Neural cell (in vitro differentiated cells): ENCODE measurements around the gene DTYMK. TPM values are rescaled to one million over a fixed set of nuclear protein-coding genes. Genes with fewer than 3 reads are reported as not detected.
A peak's percentile ranks its signal among the peaks of the same experiment; 100 is the strongest.

ENCODE experiments used
- H2AFZ ChIP-seq: fragments of 200-600, 300-800 bp; sonication (generic), shearing (Covaris generic); 2 replicates; pipeline ENCODE4 v1.6.0; 2014; ENCODE audit warnings: low read depth, mild to moderate bottlenecking, antibody characterized with exemption, low read length, moderate library complexity
- H3F3A ChIP-seq: fragments of 200-600 bp; shearing (Covaris generic); 2 replicates; pipeline ENCODE4 v1.6.1; 2016; ENCODE audit warnings: mild to moderate bottlenecking, moderate library complexity, mixed read lengths, antibody characterized with exemption, low read length; ENCODE audit not compliant: insufficient read depth, poor library complexity, severe bottlenecking
- H3K27ac ChIP-seq: fragments of 200-600, 300-800 bp; sonication (generic), shearing (Covaris generic); 2 replicates; pipeline ENCODE4 v1.5.1; 2014; ENCODE audit warnings: mild to moderate bottlenecking, low read length, moderate library complexity
- H3K27me3 ChIP-seq: fragments of 300-800, 200-600 bp; sonication (generic), shearing (Covaris generic); 2 replicates; pipeline ENCODE4 v1.6.0; 2014; ENCODE audit warnings: mild to moderate bottlenecking, low read depth, low read length, moderate library complexity; ENCODE audit not compliant: insufficient read depth
- H3K36me3 ChIP-seq: fragments of 300-800, 200-600 bp; sonication (generic), shearing (Covaris generic); 2 replicates; pipeline ENCODE4 v1.5.1; 2014; ENCODE audit warnings: mild to moderate bottlenecking, antibody characterized with exemption, low read length, moderate library complexity; ENCODE audit not compliant: insufficient read depth
- H3K4me2 ChIP-seq: fragments of 300-800, 200-600 bp; sonication (generic), shearing (Covaris generic); 2 replicates; pipeline ENCODE4 v1.6.0; 2014; ENCODE audit warnings: mild to moderate bottlenecking, low read length
- H3K4me3 ChIP-seq: fragments of 300-800, 200-600 bp; sonication (generic), shearing (Covaris generic); 2 replicates; pipeline ENCODE4 v1.5.1; 2014; ENCODE audit warnings: mild to moderate bottlenecking, low read length, moderate library complexity
- H3K79me2 ChIP-seq: fragments of 200-600 bp; shearing (Covaris generic); replicated peaks from 2 replicates; pipeline ENCODE4 v1.6.0; 2014; ENCODE audit warnings: mild to moderate bottlenecking, low read length, moderate library complexity; ENCODE audit not compliant: insufficient read depth
- H3K9ac ChIP-seq: fragments of 300-800, 200-600 bp; sonication (generic), shearing (Covaris generic); 2 replicates; pipeline ENCODE4 v1.6.1; 2016; ENCODE audit warnings: mild to moderate bottlenecking, low read length, mixed read lengths
- H3K9me2 ChIP-seq: fragments of 200-600 bp; shearing (Covaris generic); 2 replicates; pipeline ENCODE4 v1.6.1; 2016; ENCODE audit warnings: mild to moderate bottlenecking, low read length, mixed read lengths; ENCODE audit not compliant: insufficient read depth
- H3K9me3 ChIP-seq: fragments of 200-600, 300-800 bp; sonication (generic), shearing (Covaris generic); 2 replicates; pipeline ENCODE4 v1.6.1; 2016; ENCODE audit warnings: mild to moderate bottlenecking, mixed run types, low read length, moderate library complexity, mixed read lengths
- H4K20me1 ChIP-seq: fragments of 200-600 bp; shearing (Covaris generic); 2 replicates; pipeline ENCODE4 v1.6.1; 2016; ENCODE audit warnings: mild to moderate bottlenecking, mixed run types; ENCODE audit not compliant: insufficient read depth
- CTCF ChIP-seq: fragments of 450-650 bp; IDR thresholded peaks from 2 replicates; pipeline ENCODE4 v1.5.1; 2014; ENCODE audit warnings: antibody characterized with exemption, mild to moderate bottlenecking, moderate library complexity; ENCODE audit not compliant: poor library complexity, severe bottlenecking
- EP300 ChIP-seq: fragments of 450-650 bp; conservative IDR thresholded peaks from 2 replicates; pipeline ENCODE4 v1.6.1; 2014; ENCODE audit warnings: antibody characterized with exemption, mild to moderate bottlenecking, moderate library complexity; ENCODE audit not compliant: poor library complexity, severe bottlenecking
- EZH2 ChIP-seq: fragments of 200-600, 300-800 bp; shearing (Covaris generic), sonication (generic); IDR thresholded peaks from 2 replicates; pipeline ENCODE4 v1.6.1; 2014; ENCODE audit warnings: antibody characterized with exemption, low read length, borderline replicate concordance, mild to moderate bottlenecking; ENCODE audit not compliant: insufficient read depth, poor library complexity, severe bottlenecking
- MXI1 ChIP-seq: fragments of 450-650 bp; conservative IDR thresholded peaks from 2 replicates; pipeline ENCODE4 v1.6.1; 2014; ENCODE audit warnings: antibody characterized with exemption, mild to moderate bottlenecking; ENCODE audit not compliant: poor library complexity, severe bottlenecking
- POLR2AphosphoS5 ChIP-seq: IDR thresholded peaks from 2 replicates; pipeline ENCODE4 v1.6.1; 2012
- RAD21 ChIP-seq: fragments of 450-650 bp; conservative IDR thresholded peaks from 2 replicates; pipeline ENCODE4 v1.6.1; 2014; ENCODE audit warnings: antibody characterized with exemption, mild to moderate bottlenecking, moderate library complexity
- REST ChIP-seq: IDR thresholded peaks from 2 replicates; pipeline ENCODE4 v1.6.1; 2012; ENCODE audit warnings: borderline replicate concordance
- SMC3 ChIP-seq: fragments of 450-650 bp; conservative IDR thresholded peaks from 2 replicates; pipeline ENCODE4 v1.6.1; 2014; ENCODE audit warnings: antibody characterized with exemption, mild to moderate bottlenecking, moderate library complexity; ENCODE audit not compliant: poor library complexity
- TAF1 ChIP-seq: IDR thresholded peaks from 2 replicates; pipeline ENCODE4 v1.6.1; 2012; ENCODE audit warnings: low read depth
- polyA plus RNA-seq: library from polyadenylated mRNA; depleted of rRNA; stranded (reverse); fragments of >200 nt; gene quantifications from 2 replicates; pipeline ENCODE4 v1.2.3, GENCODE V29; 2014

Gene DTYMK
- polyA plus RNA-seq, 1 donor from 2014 or later: 33.5 TPM

GRCh38 chr2:241637795-241638660, 48.6 kb downstream of the DTYMK start:
- peaks cover 3% of the 10 kb centered on the region for H4K20me1 ChIP-seq
- no peaks in the 10 kb centered on the region for H3K9me3 ChIP-seq
- peak overlapping the region; percentile 27 for H2AFZ ChIP-seq
- peak overlapping the region; percentile 94 for H3K9ac ChIP-seq
- peak overlapping the region; percentile 100 for H3K4me2 ChIP-seq
- H3K27me3 ChIP-seq: no peaks in the 10 kb centered on the region
- H3K36me3 ChIP-seq: no peaks in the 10 kb centered on the region
- H3K79me2 ChIP-seq: peaks cover 53% of the 10 kb centered on the region
- H3F3A ChIP-seq: no peaks in the 10 kb centered on the region
- TF ChIP-seq MXI1 (peak; percentile 14), CTCF (peak; percentile 4), TAF1 (no peak), RAD21 (peak; percentile 30)
- peak overlapping the region; percentile 93 for H3K4me3 ChIP-seq
- peak overlapping the region; percentile 97 for H3K27ac ChIP-seq
- no peaks in the 10 kb centered on the region for H3K9me2 ChIP-seq

GRCh38 chr2:241637018-241637794, 49.4 kb downstream of the DTYMK start, which contains the start of the genes ATG4B and THAP4:
TSS of gene ATG4B (plus strand) at chr2:241637693. CDS start at chr2:241637715, 22 bp downstream.
TSS of gene THAP4 (minus strand) at chr2:241637158. CDS start at chr2:241637017, 141 bp downstream.
- Histone ChIP-seq H3K9ac (peak within 1 kb of the TSS; percentile 94), H3K4me3 (peak within 1 kb of the TSS; percentile 93), H2AFZ (peak within 1 kb of the TSS; percentile 65), H3K9me3 (no peaks in the 10 kb centered on the region), H3K79me2 (peaks cover 51% of the 10 kb centered on the region), H3K27me3 (no peaks in the 10 kb centered on the region), H3K27ac (peak within 1 kb of the TSS; percentile 97), H3K9me2 (no peaks in the 10 kb centered on the region), H3F3A (no peaks in the 10 kb centered on the region), H3K36me3 (no peaks in the 10 kb centered on the region), H3K4me2 (peak within 1 kb of the TSS; percentile 100), H4K20me1 (peaks cover 3% of the 10 kb centered on the region)
- TF ChIP-seq POLR2AphosphoS5 (peak; percentile 86), RAD21 (no peak), MXI1 (peak; percentile 86), CTCF (peak; percentile 15), EZH2 (no peak), EP300 (peak; percentile 66), TAF1 (peak; percentile 56), SMC3 (peak; percentile 46), REST (peak; percentile 47)
